Right ventricle myocardium inferior (tissue), 1 donor: Measurements from ENCODE around the gene OR8B4. TPM values are rescaled to one million over a fixed set of nuclear protein-coding genes. Genes with fewer than 3 reads are reported as not detected.
"Not testable (repeated sequence)": the region's sequence is repeated elsewhere in the genome, so short reads cannot be mapped to it uniquely, and the experiment has no call there.

Source experiments
- ATAC-seq: fragments of 200-7000 bp; cut with Tn5 transposase; one replicate; pipeline ENCODE4 v1.9.1; 2020; ENCODE audit warnings: mild to moderate bottlenecking, moderate library complexity
- DNase-seq: peaks from one replicate; pipeline ENCODE4 v3.0.0; 2021; ENCODE audit errors: missing footprints
- intact Hi-C: fragments of 100-400 bp; cut with DNase I; formaldehyde crosslinking; loops from one replicate; pipeline ENCODE4 v1.11.0; 2022
- total RNA-seq: library from RNA; stranded (reverse); fragmentation: NEBNext Ultra II Directional; extraction: Animal tissue kit (Norgen Biotek cat#: 25700); gene quantifications from one replicate; pipeline ENCODE4 v1.2.1, GENCODE V29; 2021
- donor health status: DM: no; HTN: yes; CAD: no; lungs with severe emphysema.

The OR8B4 gene
- total RNA-seq, 1 donor from 2014 or later: not detected

- intact Hi-C loops: no loop called here
- ATAC-seq (no peak), DNase-seq (no peak)
These were observed 3.6 kb downstream of the OR8B4 start for GRCh38 chr11:124421043-124421442.

DNA sequence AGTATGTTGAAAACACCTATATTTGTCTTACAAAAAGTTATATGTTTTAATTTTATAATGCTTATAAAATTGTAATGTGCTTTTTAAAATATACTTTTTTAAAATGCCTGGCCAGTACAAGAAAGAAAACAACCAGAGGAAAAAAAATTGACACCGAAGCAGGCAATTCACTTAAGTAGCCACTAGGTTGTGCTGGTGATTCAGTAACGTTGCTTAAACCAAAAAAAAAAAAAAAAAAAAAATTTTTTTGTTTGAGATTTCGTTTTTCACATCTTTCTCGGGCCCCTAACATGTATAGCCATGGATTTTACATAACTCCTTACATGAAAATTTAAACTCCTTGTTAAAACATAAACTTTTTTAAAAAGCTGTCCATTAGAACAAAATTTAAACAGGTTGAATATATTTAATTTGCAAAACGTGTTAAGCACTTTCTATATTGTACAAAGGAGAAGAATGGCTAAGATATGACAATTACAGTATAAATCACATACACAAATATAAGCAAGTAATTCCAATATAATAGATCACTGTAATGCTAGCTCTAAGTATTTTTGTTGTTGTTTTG is 9.2 kb downstream of the OR8B4 start:
- DNase-seq (no peak), ATAC-seq (no peak)
- intact Hi-C loops: no loop called here

DNA sequence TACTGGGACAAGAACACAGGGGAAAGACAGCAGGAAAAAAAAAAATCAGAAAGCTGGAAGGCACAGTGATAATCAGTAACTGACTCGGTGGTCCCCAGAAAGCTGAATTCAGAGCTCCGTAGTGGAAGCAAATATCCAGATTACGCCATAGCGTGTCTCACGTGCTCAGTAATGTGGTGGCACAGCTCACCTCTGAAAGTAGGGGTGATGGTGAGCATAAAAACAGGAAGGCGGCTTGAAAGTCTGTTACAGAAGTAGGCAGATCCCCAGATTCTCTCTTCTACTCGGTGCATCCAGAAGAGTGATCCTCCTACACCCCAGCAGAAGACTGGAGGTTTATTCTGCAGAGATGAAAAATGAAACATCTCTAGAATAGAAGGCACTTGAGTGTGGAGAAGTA is 14.8 kb downstream of the OR8B4 start:
- intact Hi-C loops: no loop called here
- no peak for DNase-seq
- ATAC-seq: no peak

DNA sequence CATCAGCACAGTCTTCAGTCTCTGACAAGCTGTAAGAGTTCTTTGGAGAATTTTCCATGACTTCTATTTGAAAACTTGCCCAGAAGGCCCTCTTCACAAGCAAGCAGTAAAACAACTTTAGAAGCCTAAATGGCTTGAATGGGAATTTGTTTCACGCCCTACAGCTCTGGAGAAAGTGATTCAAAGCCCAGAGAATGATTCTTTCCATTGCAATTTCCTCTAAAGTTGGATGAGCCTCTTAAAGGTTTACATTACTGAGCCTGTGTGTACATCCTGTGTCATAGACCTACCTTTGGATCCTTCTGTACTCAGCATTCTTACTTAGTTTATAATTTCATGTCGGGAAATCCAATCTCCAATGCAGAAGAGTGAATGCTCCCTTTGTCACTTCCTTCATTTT is 19.1 kb downstream of the OR8B4 start:
- ATAC-seq (no peak), DNase-seq (no peak)
- intact Hi-C loops: no loop called here

DNA sequence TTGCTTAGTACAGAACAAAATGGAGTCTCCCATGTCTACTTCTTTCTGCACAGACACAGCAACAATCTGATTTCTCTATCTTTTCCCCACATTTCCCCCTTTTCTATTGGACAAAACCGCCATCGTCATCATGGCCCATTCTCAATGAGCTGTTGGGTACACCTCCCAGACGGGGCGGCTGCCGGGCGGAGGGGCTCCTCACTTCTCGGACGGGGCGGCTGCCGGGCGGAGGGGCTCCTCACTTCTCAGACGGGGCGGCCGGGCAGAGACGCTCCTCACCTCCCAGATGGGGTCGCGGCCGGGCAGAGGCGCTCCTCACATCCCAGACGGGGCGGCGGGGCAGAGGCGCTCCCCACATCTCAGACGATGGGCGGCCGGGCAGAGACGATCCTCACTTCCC is 21.5 kb downstream of the OR8B4 start:
- ATAC-seq, intact Hi-C loops, DNase-seq: not testable (repeated sequence)

- intact Hi-C loops: no loop called here
- DNase-seq: no peak
- ATAC-seq: no peak
These were observed 22.2 kb downstream of the OR8B4 start for GRCh38 chr11:124402326-124402922.

GRCh38 chr11:124398924-124399323 is 25.7 kb downstream of the OR8B4 start, which contains the start of gene OR8B3:
Gene OR8B3, minus strand, starts transcription at chr11:124399024. Its CDS starts 1,673 bp downstream, at chr11:124397351.
- ATAC-seq (no peak), DNase-seq (no peak)
- intact Hi-C loops: no loop called here

DNA sequence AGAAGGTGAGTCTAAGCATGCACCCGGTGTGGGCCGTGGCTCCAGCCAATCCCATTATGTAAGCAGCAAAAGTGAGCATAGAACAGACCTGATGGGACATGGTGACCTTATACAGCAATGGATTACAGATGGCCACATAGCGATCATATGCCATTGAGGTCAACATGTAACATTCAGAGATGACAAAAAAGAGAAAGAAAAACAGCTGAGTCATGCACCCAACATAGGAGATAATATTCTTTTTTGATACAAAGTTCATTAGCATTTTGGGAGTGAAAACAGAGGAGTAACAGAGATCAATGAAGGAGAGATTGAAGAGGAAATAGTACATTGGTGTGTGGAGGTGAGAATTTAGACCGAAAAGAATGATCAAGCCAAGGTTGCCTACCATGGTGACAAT is 27.8 kb downstream of the OR8B4 start:
- ATAC-seq, DNase-seq, intact Hi-C loops: not testable (repeated sequence)

DNA sequence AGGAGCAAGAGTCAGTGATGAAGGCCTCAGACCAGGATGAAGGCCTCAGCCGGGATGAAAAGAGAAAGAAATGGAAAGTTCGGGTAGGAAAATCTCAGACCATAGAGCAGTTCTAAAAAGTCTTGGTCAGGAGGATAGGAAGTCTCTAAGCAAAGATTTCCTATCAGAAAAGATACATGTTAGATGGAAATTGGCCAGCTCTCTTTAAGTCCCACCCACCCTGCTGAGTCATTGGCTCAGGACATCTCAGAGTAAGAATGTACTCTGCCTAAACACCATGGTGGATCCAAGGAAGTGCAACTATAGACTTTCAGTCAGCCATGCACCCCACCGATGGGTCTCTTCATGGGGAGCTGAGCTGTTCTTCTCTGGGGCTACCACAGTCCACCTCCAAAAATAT is 30.3 kb downstream of the OR8B4 start:
- intact Hi-C loops: no loop called here
- no peak for ATAC-seq
- no peak for DNase-seq

DNA sequence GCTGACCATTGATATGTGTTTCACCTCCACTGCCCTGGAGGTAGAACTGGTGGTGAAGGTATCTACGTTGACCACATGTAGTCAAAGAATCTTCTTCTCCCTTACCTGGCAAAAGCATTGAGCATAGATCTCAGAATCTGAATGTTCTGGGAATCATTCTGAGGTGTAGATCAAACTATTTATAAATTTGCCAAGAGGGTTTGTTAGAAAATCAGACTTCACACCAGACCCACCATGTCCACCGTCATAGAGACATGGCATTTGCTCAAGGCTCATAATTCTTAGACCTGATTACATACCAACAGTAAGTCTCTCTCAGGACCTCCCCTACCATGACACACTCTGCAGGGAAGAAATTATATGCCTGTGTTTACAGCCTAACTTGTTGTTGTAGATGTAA is 40.3 kb downstream of the OR8B4 start, which contains the start of gene OR8B2:
OR8B2 (minus strand) TSS at position 101 of the 400 bp plus-strand sequence. CDS start 1,156 bp downstream, outside the sequence.
- no peak for ATAC-seq
- no peak for DNase-seq
- intact Hi-C loops: no loop called here

DNA sequence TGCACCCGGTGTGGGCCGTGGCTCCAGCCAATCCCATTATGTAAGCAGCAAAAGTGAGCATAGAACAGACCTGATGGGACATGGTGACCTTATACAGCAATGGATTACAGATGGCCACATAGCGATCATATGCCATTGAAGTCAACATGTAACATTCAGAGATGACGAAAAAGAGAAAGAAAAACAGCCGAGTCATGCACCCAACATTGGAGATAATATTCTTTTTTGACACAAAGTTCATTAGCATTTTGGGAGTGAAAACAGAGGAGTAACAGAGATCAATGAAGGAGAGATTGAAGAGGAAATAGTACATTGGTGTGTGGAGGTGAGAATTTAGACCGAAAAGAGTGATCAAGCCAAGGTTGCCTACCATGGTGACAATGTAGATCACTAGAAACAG is 41.8 kb downstream of the OR8B4 start:
- intact Hi-C loops, DNase-seq, ATAC-seq: not testable (repeated sequence)

DNA sequence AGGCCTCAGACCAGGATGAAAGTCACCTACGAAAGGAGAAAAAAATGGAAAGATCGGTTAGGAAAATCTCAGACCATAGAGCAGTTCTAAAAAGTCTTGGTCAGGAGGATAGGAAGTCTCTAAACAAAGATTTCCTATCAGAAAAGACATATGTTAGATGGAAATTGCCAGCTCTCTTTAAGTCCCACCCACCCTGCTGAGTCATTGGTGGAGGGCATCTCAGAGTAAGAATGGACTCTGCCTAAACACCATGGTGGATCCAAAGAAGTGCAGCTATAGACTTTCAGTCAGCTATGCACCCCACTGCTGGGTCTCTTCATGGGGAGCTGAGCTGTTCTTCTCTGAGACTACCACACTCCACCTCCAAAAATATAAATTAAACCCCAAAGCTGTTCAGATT is 44.1 kb downstream of the OR8B4 start:
- ATAC-seq: no peak

DNA sequence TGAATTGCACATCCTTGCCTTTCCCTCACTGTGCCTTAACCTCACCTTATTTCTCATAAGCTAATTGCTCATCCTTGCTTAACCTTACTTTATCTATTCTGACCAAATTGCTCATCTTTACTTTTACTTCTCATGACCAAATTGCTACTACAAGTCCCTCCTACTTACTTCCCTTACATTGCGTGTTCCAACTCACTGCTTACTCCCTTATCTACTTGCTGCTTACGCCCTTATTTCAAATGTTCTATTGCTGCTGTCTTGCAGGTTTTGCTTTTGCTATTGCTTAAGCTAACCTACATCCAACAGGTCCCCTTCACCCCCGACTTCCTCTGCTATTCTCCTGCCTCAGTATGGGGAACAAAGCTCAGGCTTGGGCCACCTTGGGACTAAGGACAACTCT is 48.4 kb downstream of the OR8B4 start:
- DNase-seq: no peak
- ATAC-seq: no peak
- intact Hi-C loops: no loop called here

More for the DNA sequence above, 44.1 kb downstream of the OR8B4 start:
- intact Hi-C loops: no loop called here
- DNase-seq: no peak

Other genes starting within 250 kb of the OR8B4 start
- not detected for gene OR10D3, start 241.5 kb downstream of the OR8B4 start, total RNA-seq
- not detected for gene OR8G1, start 183.8 kb downstream of the OR8B4 start, total RNA-seq
- not detected for gene OR8G5, start 168.5 kb downstream of the OR8B4 start, total RNA-seq
- gene OR8D1, start 110.9 kb downstream of the OR8B4 start, total RNA-seq: not detected
- gene OR8D2, start 104.7 kb downstream of the OR8B4 start, total RNA-seq: not detected
- not detected for gene OR8B2, start 40.4 kb downstream of the OR8B4 start, total RNA-seq
- gene OR8B3, start 25.8 kb downstream of the OR8B4 start, total RNA-seq: not detected
- gene OR8B8, start 20.8 kb upstream of the OR8B4 start, total RNA-seq: not detected
- gene OR8B12, start 118.8 kb upstream of the OR8B4 start, total RNA-seq: not detected
- gene OR8A1, start 145.1 kb upstream of the OR8B4 start, total RNA-seq: not detected
- gene PANX3, start 186.6 kb upstream of the OR8B4 start, total RNA-seq: not detected
- 21.0 TPM for gene TBRG1, start 198.0 kb upstream of the OR8B4 start, total RNA-seq
- 83.1 TPM for gene SIAE, start 248.9 kb upstream of the OR8B4 start, total RNA-seq
- gene SPA17, start 249.0 kb upstream of the OR8B4 start, total RNA-seq: 2.6 TPM